ENCODE results near the gene MB.
"Not testable (repeated sequence)": the region's sequence is repeated elsewhere in the genome, so short reads cannot be mapped to it uniquely, and the experiment has no call there.

Gene MB

GRCh38 chr22:35617137-35617755 is at the start of gene MB:
Gene MB, minus strand, starts transcription at chr22:35617329. Its CDS starts 72 bp downstream, at chr22:35617257.
- Histone ChIP-seq H3K36me3 (ENCODE audit: control insufficient read depth, insufficient read depth, low read length) (no peaks in the 10 kb centered on the region), H3K27me3 (ENCODE audit: control insufficient read depth, insufficient read depth, low read length) (no peaks in the 10 kb centered on the region), H3K27ac (ENCODE audit: low read depth, low read length) (no peak within 1 kb of the TSS), H3K4me3 (ENCODE audit: low read depth, low read length) (no peak within 1 kb of the TSS), H3K4me1 (ENCODE audit: control insufficient read depth, insufficient read depth, low read length) (peaks cover 2% of the 10 kb centered on the region; the same call in 1 of the 2 replicates), H3K9ac (ENCODE audit: low read depth, low read length) (no peak within 1 kb of the TSS), H3K9me3 (ENCODE audit: control insufficient read depth, insufficient read depth, low read length) (no peaks in the 10 kb centered on the region)

DNA sequence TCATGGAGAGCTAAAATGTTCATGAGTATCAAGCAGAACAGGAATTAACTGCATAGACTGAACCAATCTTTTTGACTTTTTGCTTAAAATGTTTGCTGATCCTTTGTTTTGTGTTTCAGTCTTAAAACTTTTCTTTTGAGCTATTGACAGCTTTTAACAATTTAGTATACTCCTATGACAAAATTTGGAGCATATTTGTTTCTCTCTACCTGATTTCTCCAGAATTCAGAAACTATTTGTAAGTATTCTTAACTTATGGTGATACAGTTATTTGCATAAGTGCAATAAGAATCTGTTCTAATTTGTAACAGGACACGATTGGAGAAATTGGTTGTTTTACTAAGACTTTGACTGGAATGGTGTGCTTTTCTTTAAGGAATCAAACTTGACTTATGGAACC is 49.6 kb upstream of the MB start:
- not testable (repeated sequence) for H3K9ac ChIP-seq (ENCODE audit: low read depth, low read length); H3K36me3 ChIP-seq (ENCODE audit: control insufficient read depth, insufficient read depth, low read length); H3K27me3 ChIP-seq (ENCODE audit: control insufficient read depth, insufficient read depth, low read length); H3K27ac ChIP-seq (ENCODE audit: low read depth, low read length); H3K4me3 ChIP-seq (ENCODE audit: low read depth, low read length)
- Histone ChIP-seq H3K4me1 (ENCODE audit: control insufficient read depth, insufficient read depth, low read length) (peaks cover 13% of the 10 kb centered on the region), H3K9me3 (ENCODE audit: control insufficient read depth, insufficient read depth, low read length) (peaks cover 34% of the 10 kb centered on the region)

DNA sequence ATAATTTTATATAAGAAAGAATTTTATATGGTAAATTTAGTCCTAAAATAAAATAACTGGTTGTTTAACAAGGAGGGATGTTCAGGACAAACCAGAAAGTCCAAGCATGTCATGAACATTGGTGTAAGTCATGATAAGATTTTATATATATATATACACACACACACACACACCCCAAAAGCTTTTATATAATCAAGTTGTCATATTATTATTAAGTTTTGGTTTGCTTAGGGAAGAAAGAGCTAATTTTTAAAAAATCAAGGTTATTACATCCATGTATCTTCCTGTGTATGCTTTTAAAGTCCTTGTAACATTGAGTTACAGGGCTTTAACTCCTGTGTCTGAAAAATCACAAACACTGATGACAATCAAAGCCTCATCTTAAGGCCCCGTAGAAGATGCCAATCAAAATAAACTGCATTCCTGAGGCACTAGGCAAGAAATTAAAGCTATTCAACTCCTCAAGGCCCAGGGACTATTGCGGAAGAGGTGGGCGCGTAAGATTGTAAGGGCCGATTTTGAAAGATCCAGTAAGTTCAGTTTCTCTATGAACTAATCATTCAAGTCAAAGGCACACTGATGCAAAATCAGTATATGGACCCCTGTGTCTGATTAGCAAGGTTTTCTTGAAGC is 47.9 kb upstream of the MB start:
- Histone ChIP-seq H3K9me3 (ENCODE audit: control insufficient read depth, insufficient read depth, low read length) (peaks cover 33% of the 10 kb centered on the region), H3K36me3 (ENCODE audit: control insufficient read depth, insufficient read depth, low read length) (no peaks in the 10 kb centered on the region; the same call in 1 of the 2 replicates), H3K4me3 (ENCODE audit: low read depth, low read length) (peak overlapping the region; percentile 14; the same call in 1 of the 2 replicates), H3K9ac (ENCODE audit: low read depth, low read length) (no peak overlapping the region), H3K4me1 (ENCODE audit: control insufficient read depth, insufficient read depth, low read length) (peaks cover 24% of the 10 kb centered on the region), H3K27ac (ENCODE audit: low read depth, low read length) (no peak overlapping the region), H3K27me3 (ENCODE audit: control insufficient read depth, insufficient read depth, low read length) (no peaks in the 10 kb centered on the region)

DNA sequence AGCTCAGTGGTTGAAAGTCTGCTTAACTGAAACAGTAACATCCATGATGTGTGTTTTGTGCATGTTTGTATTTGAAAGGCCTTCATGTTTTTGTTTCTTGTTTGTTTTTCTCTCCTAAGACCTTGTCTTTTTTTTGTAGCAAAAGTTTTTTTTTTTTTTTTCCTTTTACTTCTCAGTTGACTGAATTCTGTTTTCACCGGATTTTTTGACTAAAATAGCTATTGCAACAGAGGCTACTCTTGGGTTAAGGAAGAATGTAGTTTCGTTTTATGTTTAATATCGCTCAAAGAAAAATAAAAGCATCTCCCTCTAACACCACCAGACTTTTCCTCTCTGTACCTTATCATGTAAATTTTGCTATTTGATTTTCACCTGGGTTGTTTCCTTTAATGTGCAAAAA is 46.2 kb upstream of the MB start:
- Histone ChIP-seq H3K9me3 (ENCODE audit: control insufficient read depth, insufficient read depth, low read length) (peaks cover 33% of the 10 kb centered on the region), H3K4me3 (ENCODE audit: low read depth, low read length) (peak overlapping the region; percentile 17), H3K9ac (ENCODE audit: low read depth, low read length) (no peak overlapping the region), H3K36me3 (ENCODE audit: control insufficient read depth, insufficient read depth, low read length) (no peaks in the 10 kb centered on the region; the same call in 1 of the 2 replicates), H3K4me1 (ENCODE audit: control insufficient read depth, insufficient read depth, low read length) (peaks cover 24% of the 10 kb centered on the region), H3K27ac (ENCODE audit: low read depth, low read length) (peak overlapping the region; percentile 69), H3K27me3 (ENCODE audit: control insufficient read depth, insufficient read depth, low read length) (no peaks in the 10 kb centered on the region)

- Histone ChIP-seq H3K27ac (ENCODE audit: low read depth, low read length) (peak overlapping the region; percentile 69), H3K9me3 (ENCODE audit: control insufficient read depth, insufficient read depth, low read length) (peaks cover 33% of the 10 kb centered on the region), H3K27me3 (ENCODE audit: control insufficient read depth, insufficient read depth, low read length) (no peaks in the 10 kb centered on the region), H3K4me3 (ENCODE audit: low read depth, low read length) (peak overlapping the region; percentile 17), H3K9ac (ENCODE audit: low read depth, low read length) (no peak overlapping the region; the same call in 1 of the 2 replicates), H3K36me3 (ENCODE audit: control insufficient read depth, insufficient read depth, low read length) (no peaks in the 10 kb centered on the region; the same call in 1 of the 2 replicates), H3K4me1 (ENCODE audit: control insufficient read depth, insufficient read depth, low read length) (peaks cover 24% of the 10 kb centered on the region)
These were observed 45.8 kb upstream of the MB start for GRCh38 chr22:35662914-35663313.

GRCh38 chr22:35661464-35661863 is 44.3 kb upstream of the MB start:
- H3K9me3 ChIP-seq (ENCODE audit: control insufficient read depth, insufficient read depth, low read length), result peaks cover 18% of the 10 kb centered on the region
- H3K9ac ChIP-seq (ENCODE audit: low read depth, low read length), result no peak overlapping the region
- no peaks in the 10 kb centered on the region for H3K27me3 ChIP-seq (ENCODE audit: control insufficient read depth, insufficient read depth, low read length)
- H3K4me1 ChIP-seq (ENCODE audit: control insufficient read depth, insufficient read depth, low read length), result peaks cover 24% of the 10 kb centered on the region
- H3K4me3 ChIP-seq (ENCODE audit: low read depth, low read length), result no peak overlapping the region
- H3K27ac ChIP-seq (ENCODE audit: low read depth, low read length), result no peak overlapping the region
- no peaks in the 10 kb centered on the region; the same call in 1 of the 2 replicates for H3K36me3 ChIP-seq (ENCODE audit: control insufficient read depth, insufficient read depth, low read length)

GRCh38 chr22:35660291-35661127 is 43.4 kb upstream of the MB start:
- Histone ChIP-seq H3K9ac (ENCODE audit: low read depth, low read length) (no peak overlapping the region), H3K4me3 (ENCODE audit: low read depth, low read length) (no peak overlapping the region), H3K9me3 (ENCODE audit: control insufficient read depth, insufficient read depth, low read length) (peaks cover 11% of the 10 kb centered on the region), H3K4me1 (ENCODE audit: control insufficient read depth, insufficient read depth, low read length) (peaks cover 24% of the 10 kb centered on the region), H3K36me3 (ENCODE audit: control insufficient read depth, insufficient read depth, low read length) (no peaks in the 10 kb centered on the region; the same call in 1 of the 2 replicates), H3K27ac (ENCODE audit: low read depth, low read length) (no peak overlapping the region), H3K27me3 (ENCODE audit: control insufficient read depth, insufficient read depth, low read length) (no peaks in the 10 kb centered on the region)

DNA sequence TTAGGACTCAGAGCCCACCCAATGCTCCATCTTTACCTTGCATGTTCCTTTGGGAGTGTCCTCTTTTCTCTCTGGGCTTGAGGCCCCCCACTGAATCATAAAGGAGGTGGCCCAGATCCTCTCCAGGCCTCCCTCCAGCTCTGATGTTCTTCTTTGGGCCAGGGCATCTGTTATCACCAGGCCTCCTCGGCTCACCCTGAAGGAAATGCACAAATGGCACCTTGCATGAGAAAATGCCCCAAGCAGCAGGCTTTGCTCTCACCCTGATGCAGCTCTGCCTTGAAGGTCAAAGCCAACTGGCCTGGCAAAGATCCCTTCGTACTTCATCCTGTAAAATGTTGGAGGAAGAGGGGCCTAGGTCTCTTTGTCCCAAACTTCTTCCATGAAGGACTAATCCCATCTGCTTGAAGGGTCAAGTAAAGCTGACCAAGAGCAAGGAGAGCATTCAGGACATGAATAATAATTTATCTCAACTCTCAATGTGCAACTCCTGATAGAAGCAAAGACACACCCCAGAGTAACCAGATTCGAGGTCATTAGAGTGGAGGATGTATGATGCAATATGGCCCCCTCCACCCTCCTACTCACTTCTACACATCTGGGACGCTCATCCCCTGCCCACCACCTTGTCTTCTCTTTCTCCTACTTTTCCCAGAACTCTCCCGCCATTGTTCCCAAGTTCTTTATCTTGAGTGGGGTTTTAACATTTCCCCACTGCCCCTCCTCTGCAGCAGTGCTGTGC is 40.6 kb upstream of the MB start:
- H3K36me3 ChIP-seq (ENCODE audit: control insufficient read depth, insufficient read depth, low read length), result no peaks in the 10 kb centered on the region
- no peak overlapping the region for H3K27ac ChIP-seq (ENCODE audit: low read depth, low read length)
- no peak overlapping the region for H3K9ac ChIP-seq (ENCODE audit: low read depth, low read length)
- no peaks in the 10 kb centered on the region for H3K9me3 ChIP-seq (ENCODE audit: control insufficient read depth, insufficient read depth, low read length)
- peaks cover 21% of the 10 kb centered on the region for H3K4me1 ChIP-seq (ENCODE audit: control insufficient read depth, insufficient read depth, low read length)
- H3K27me3 ChIP-seq (ENCODE audit: control insufficient read depth, insufficient read depth, low read length), result no peaks in the 10 kb centered on the region
- H3K4me3 ChIP-seq (ENCODE audit: low read depth, low read length), result no peak overlapping the region

GRCh38 chr22:35656284-35656752 is 39.2 kb upstream of the MB start:
- no peaks in the 10 kb centered on the region for H3K27me3 ChIP-seq (ENCODE audit: control insufficient read depth, insufficient read depth, low read length)
- peaks cover 7% of the 10 kb centered on the region; the same call in 1 of the 2 replicates for H3K4me1 ChIP-seq (ENCODE audit: control insufficient read depth, insufficient read depth, low read length)
- H3K9me3 ChIP-seq (ENCODE audit: control insufficient read depth, insufficient read depth, low read length), result no peaks in the 10 kb centered on the region
- no peak overlapping the region for H3K9ac ChIP-seq (ENCODE audit: low read depth, low read length)
- H3K27ac ChIP-seq (ENCODE audit: low read depth, low read length), result no peak overlapping the region
- no peaks in the 10 kb centered on the region for H3K36me3 ChIP-seq (ENCODE audit: control insufficient read depth, insufficient read depth, low read length)
- no peak overlapping the region for H3K4me3 ChIP-seq (ENCODE audit: low read depth, low read length)

DNA sequence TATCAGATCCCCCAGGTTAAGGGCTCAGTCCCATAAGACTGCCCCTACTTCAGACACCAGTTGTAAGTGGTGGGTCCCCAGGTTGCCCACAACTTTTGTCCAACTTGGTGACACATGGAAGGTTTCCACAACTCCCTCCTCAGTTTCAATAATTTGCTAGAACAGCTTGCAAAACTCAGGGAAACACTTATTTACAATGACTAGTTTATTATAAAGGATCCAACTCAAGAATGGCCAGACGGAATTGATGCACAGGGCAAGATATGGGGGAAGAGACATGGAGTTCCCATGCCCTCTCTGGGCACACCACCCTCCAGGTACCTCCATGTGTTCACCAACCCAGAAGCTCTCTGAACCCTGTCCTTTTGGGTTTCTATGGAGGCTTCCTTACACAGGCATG is 36.7 kb upstream of the MB start:
- Histone ChIP-seq H3K4me1 (ENCODE audit: control insufficient read depth, insufficient read depth, low read length) (peaks cover 3% of the 10 kb centered on the region), H3K36me3 (ENCODE audit: control insufficient read depth, insufficient read depth, low read length) (no peaks in the 10 kb centered on the region), H3K9ac (ENCODE audit: low read depth, low read length) (no peak overlapping the region), H3K9me3 (ENCODE audit: control insufficient read depth, insufficient read depth, low read length) (no peaks in the 10 kb centered on the region; the same call in 1 of the 2 replicates), H3K27me3 (ENCODE audit: control insufficient read depth, insufficient read depth, low read length) (no peaks in the 10 kb centered on the region), H3K27ac (ENCODE audit: low read depth, low read length) (no peak overlapping the region), H3K4me3 (ENCODE audit: low read depth, low read length) (no peak overlapping the region)

Measured in HUES48 (cell line).